Endothelial cell of umbilical vein (primary cell): Measurements from ENCODE around the gene TRPM7. TPM values are rescaled to one million over a fixed set of nuclear protein-coding genes. Genes with fewer than 3 reads are reported as not detected.

ENCODE experiments used
- BruUV-seq: library from RNA; stranded (reverse); fragments of 400-500 nt; replicated peaks from 2 replicates; lab custom pipeline; 2021; lab: Mats Ljungman, UMichigan
- CTCF ChIA-PET: fragments of 300-600, 350-600 bp; sonication (Branson Sonifier 250); formaldehyde crosslinking; loops from one replicate; lab custom pipeline; 2021; ENCODE audit warnings: antibody characterized with exemption, inconsistent platforms; lab: Charles Lee
- POLR2A ChIA-PET: fragments of 300-600, 350-600 bp; sonication (Branson Sonifier 250); formaldehyde crosslinking; loops from one replicate; lab custom pipeline; 2021; ENCODE audit warnings: antibody characterized with exemption, inconsistent platforms; lab: Charles Lee
- DNase-seq: peaks from one replicate; pipeline ENCODE4 v3.0.0-alpha.2; 2011; ENCODE audit warnings: low read depth, low spot score
- FAIRE-seq: peaks from 2 replicates; lab custom pipeline; 2011; peaks lifted over from hg19 to GRCh38; lab: Jason Lieb, UNC
- H2AFZ ChIP-seq: 2 replicates; pipeline ENCODE4 v1.6.0; 2012; ENCODE audit warnings: low read depth, low read length, control low read depth, inconsistent platforms
- H3K27ac ChIP-seq: 2 replicates; pipeline ENCODE4 v1.5.1; 2011; ENCODE audit warnings: low read depth, mild to moderate bottlenecking, control low read depth, low read length, moderate library complexity; ENCODE audit not compliant: insufficient read depth
- H3K27me3 ChIP-seq, 2 experiments: 2 replicates each; pipeline versions ENCODE4 v1.6.0 to v1.6.1; 2011; ENCODE audit warnings: low read length in 2 of 2, mixed read lengths in 1 of 2; ENCODE audit not compliant: control insufficient read depth in 2 of 2, insufficient read depth in 2 of 2
- H3K36me3 ChIP-seq, 2 experiments: 2 replicates in 1 of 2; 3 replicates in 1 of 2; pipeline ENCODE4 v1.5.1; 2011; ENCODE audit warnings: low read length in 2 of 2, mild to moderate bottlenecking in 1 of 2, moderate library complexity in 1 of 2; ENCODE audit not compliant: control insufficient read depth in 2 of 2, insufficient read depth in 2 of 2; ENCODE audit errors: extremely low read depth in 1 of 2
- H3K4me1 ChIP-seq: 3 replicates; pipeline ENCODE4 v1.5.1; 2011; ENCODE audit warnings: mild to moderate bottlenecking, low read length; ENCODE audit not compliant: control insufficient read depth, insufficient read depth; ENCODE audit errors: extremely low read depth
- H3K4me2 ChIP-seq: 2 replicates; pipeline ENCODE4 v1.6.1; 2011; ENCODE audit warnings: low read length, control low read depth, mixed read lengths; ENCODE audit not compliant: insufficient read depth
- H3K4me3 ChIP-seq, 3 experiments: fragments of 200-600 bp in 1 of 3; sonication (generic), shearing (Covaris generic) in 1 of 3; replicated peaks in 1 of 3; 2 replicates each; pipeline ENCODE4 v1.5.1; 2011 to 2016; ENCODE audit warnings: control low read depth in 3 of 3, low read length in 3 of 3, mild to moderate bottlenecking in 2 of 3, inconsistent platforms in 1 of 3, low read depth in 1 of 3, moderate library complexity in 1 of 3; ENCODE audit not compliant: insufficient read depth in 1 of 3
- H3K79me2 ChIP-seq: 2 replicates; pipeline ENCODE4 v1.6.0; 2012; ENCODE audit warnings: low read length, inconsistent platforms; ENCODE audit not compliant: control insufficient read depth, insufficient read depth
- H3K9ac ChIP-seq: replicated peaks from 2 replicates; pipeline ENCODE3; 2011; ENCODE audit warnings: low read length, control low read depth; ENCODE audit not compliant: insufficient read depth; ENCODE audit errors: extremely low read depth
- H3K9me1 ChIP-seq: replicated peaks from 3 replicates; pipeline ENCODE4 v1.6.0; 2011; ENCODE audit warnings: mild to moderate bottlenecking, low read length; ENCODE audit not compliant: control insufficient read depth, insufficient read depth; ENCODE audit errors: extremely low read depth
- H3K9me3 ChIP-seq: replicated peaks from 2 replicates; pipeline ENCODE4 v1.5.1; 2012; ENCODE audit warnings: low read length, inconsistent platforms; ENCODE audit not compliant: control insufficient read depth, insufficient read depth
- H4K20me1 ChIP-seq: replicated peaks from 2 replicates; pipeline ENCODE3; 2011; ENCODE audit warnings: mild to moderate bottlenecking, low read length; ENCODE audit not compliant: control insufficient read depth, insufficient read depth; ENCODE audit errors: extremely low read depth
- CTCF ChIP-seq, 2 donors: IDR thresholded peaks; 1 replicate in 1 of 2; 2 replicates in 1 of 2; pipeline ENCODE4 v1.5.1; 2011; ENCODE audit warnings: low read length in 2 of 2, mild to moderate bottlenecking in 2 of 2, moderate library complexity in 2 of 2, control low read depth in 1 of 2, inconsistent platforms in 1 of 2, low read depth in 1 of 2; ENCODE audit not compliant: insufficient read depth in 1 of 2; ENCODE audit errors: extremely low read depth in 1 of 2
- EZH2 ChIP-seq: IDR thresholded peaks from 2 replicates; pipeline ENCODE4 v1.6.1; 2012; ENCODE audit warnings: borderline replicate concordance, low read depth, mild to moderate bottlenecking, moderate library complexity, low read length, inconsistent platforms; ENCODE audit not compliant: severe bottlenecking
- FOS ChIP-seq: IDR thresholded peaks from 2 replicates; pipeline ENCODE4 v1.6.1; 2011; ENCODE audit warnings: mild to moderate bottlenecking, low read length, moderate library complexity, borderline replicate concordance; ENCODE audit not compliant: insufficient read depth
- GATA2 ChIP-seq: IDR thresholded peaks from 2 replicates; pipeline ENCODE4 v1.7.0; 2011; ENCODE audit warnings: low read depth, mild to moderate bottlenecking, moderate library complexity, mixed read lengths, low read length; ENCODE audit not compliant: insufficient read length, insufficient read depth
- JUN ChIP-seq: IDR thresholded peaks from 2 replicates; pipeline ENCODE4 v1.6.1; 2011; ENCODE audit warnings: borderline replicate concordance, low read depth; ENCODE audit not compliant: insufficient read length, insufficient read depth
- MAX ChIP-seq: IDR thresholded peaks from 2 replicates; pipeline ENCODE4 v1.6.1; 2011; ENCODE audit not compliant: insufficient read depth, insufficient read length
- MYC ChIP-seq: IDR thresholded peaks from one replicate; pipeline ENCODE4 v1.6.1; 2011; ENCODE audit warnings: mild to moderate bottlenecking, low read depth, low read length
- POLR2A ChIP-seq: IDR thresholded peaks from 2 replicates; pipeline ENCODE4 v1.6.1; 2012; ENCODE audit warnings: low read depth, mild to moderate bottlenecking, control low read depth, low read length
- POLR2AphosphoS5 ChIP-seq: IDR thresholded peaks from 2 replicates; pipeline ENCODE4 v1.6.1; 2012; ENCODE audit warnings: low read depth, mild to moderate bottlenecking, control low read depth, low read length, moderate library complexity; ENCODE audit not compliant: insufficient read depth
- dilution Hi-C: fragments of 300-500 bp; cut with MboI; formaldehyde crosslinking; loops from one replicate; pipeline ENCODE4 v1.15.0; 2019; ENCODE audit warnings: low sequenced_read_pairs; ENCODE audit not compliant: extremely low pct_ligation_motif_present
- intact Hi-C: fragments of 100-400 bp; cut with micrococcal nuclease; formaldehyde crosslinking; loops from one replicate; pipeline ENCODE4 v1.10.0; 2022
- polyA plus RNA-seq, 4 experiments: library from polyadenylated mRNA; depleted of rRNA in 3 of 4; stranded (reverse) in 3 of 4; unstranded in 1 of 4; fragments of >200 nt; gene quantifications; 2 replicates each; pipeline versions ENCODE4 v1.2.1 to v1.2.3, GENCODE V29; 2011 to 2012; ENCODE audit warnings: missing spikeins in 1 of 4
- total RNA-seq: library from RNA; stranded (reverse); gene quantifications from 2 replicates; pipeline ENCODE4 v1.2.3, GENCODE V29; 2021

The TRPM7 gene
- total and polyA plus RNA-seq, 2 donors (not counting 3 experiments of a cell fraction or from before 2014, with no cell fraction given) = 6.4 to 34.8 TPM

GRCh38 chr15:50628421-50628820 lies 58.2 kb downstream of the TRPM7 start:
- CTCF ChIA-PET = interaction anchor here (1.1 to 1.6 kb wide), 2 partner anchors 9 to 17 kb away, joined by 3 to 4 read pairs; no protein-coding TSS in a partner anchor
- dilution Hi-C loops (no loop called here), intact Hi-C loops (no loop called here)
- Histone ChIP-seq H4K20me1 (no peaks in the 10 kb centered on the region), H3K36me3 (peaks cover 4 to 8% of the 10 kb centered on the region in 2 experiments), H3K27me3 (no peaks in the 10 kb centered on the region), H3K9me1 (no peaks in the 10 kb centered on the region), H3K4me1 (peaks cover 8% of the 10 kb centered on the region), H3K4me2 (no peak overlapping the region), H2AFZ (no peak overlapping the region), H3K9ac (no peak overlapping the region), H3K27ac (no peak overlapping the region), H3K4me3 (no peak overlapping the region), H3K9me3 (no peaks in the 10 kb centered on the region), H3K79me2 (no peaks in the 10 kb centered on the region)
- FAIRE-seq = no peak
- TF ChIP-seq POLR2AphosphoS5 (no peak), POLR2A (no peak), GATA2 (no peak), MYC (no peak), MAX (no peak), CTCF (IDR thresholded peaks at IDR 0.05; ENCODE audit: extremely low read depth in 1 of 2, insufficient read depth in 1 of 2, low read depth in 1 of 2, low read length in 2 of 2) (no peak), EZH2 (no peak), FOS (no peak), JUN (no peak)
- no TSS peak for BruUV-seq
- POLR2A ChIA-PET = no interaction called here
- no peak for DNase-seq
